ENCODE measurements around the gene AK8. TPM values are rescaled to one million over a fixed set of nuclear protein-coding genes. Genes with fewer than 3 reads are reported as not detected.

The AK8 gene
- total and polyA plus RNA-seq, 2 donors from 2014 or later, result 6.2 to 6.3 TPM

DNA sequence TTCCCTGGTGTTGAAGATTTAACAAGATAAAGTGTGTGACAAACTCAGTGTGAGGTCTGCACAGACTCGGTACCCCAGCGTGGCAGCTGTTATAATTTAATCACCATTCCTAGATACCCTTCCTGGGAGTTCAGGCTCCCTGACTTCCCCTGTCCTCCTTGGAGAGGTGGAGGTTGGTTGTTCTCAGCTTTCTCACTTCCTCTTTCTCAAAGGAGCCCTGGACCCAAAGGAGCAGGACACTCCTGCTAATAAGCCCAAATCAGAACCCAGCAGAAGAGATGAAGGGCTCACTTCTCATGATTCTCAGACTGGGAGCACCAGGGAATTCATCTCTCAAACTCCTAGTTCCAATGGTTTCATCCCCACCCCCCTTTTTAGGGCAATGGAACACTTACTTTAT is 149.6 kb downstream of the AK8 start:
- H3K4me3 ChIP-seq (ENCODE audit: low read length in 3 of 3), result no peak overlapping the region
- FAIRE-seq, result no peak
- no peaks in the 10 kb centered on the region for H3K27me3 ChIP-seq (ENCODE audit: control insufficient read depth, insufficient read depth, low read length)
- no peaks in the 10 kb centered on the region for H3K9me3 ChIP-seq (ENCODE audit: control insufficient read depth in 2 of 3, insufficient read depth in 1 of 3, low read length in 3 of 3)
- no peak overlapping the region for H3K9ac ChIP-seq (ENCODE audit: low read length in 3 of 3)
- no peak for DNase-seq
- no peaks in the 10 kb centered on the region for H3K4me1 ChIP-seq (ENCODE audit: control insufficient read depth in 2 of 3, insufficient read depth in 2 of 3, low read depth in 1 of 3, low read length in 3 of 3)
- no peaks in the 10 kb centered on the region for H3K36me3 ChIP-seq (ENCODE audit: control insufficient read depth in 2 of 3, insufficient read depth in 3 of 3, low read length in 3 of 3)
- H3K27ac ChIP-seq (ENCODE audit: low read depth in 2 of 2, low read length in 2 of 2), result no peak overlapping the region
- TF ChIP-seq, protein P1, sequence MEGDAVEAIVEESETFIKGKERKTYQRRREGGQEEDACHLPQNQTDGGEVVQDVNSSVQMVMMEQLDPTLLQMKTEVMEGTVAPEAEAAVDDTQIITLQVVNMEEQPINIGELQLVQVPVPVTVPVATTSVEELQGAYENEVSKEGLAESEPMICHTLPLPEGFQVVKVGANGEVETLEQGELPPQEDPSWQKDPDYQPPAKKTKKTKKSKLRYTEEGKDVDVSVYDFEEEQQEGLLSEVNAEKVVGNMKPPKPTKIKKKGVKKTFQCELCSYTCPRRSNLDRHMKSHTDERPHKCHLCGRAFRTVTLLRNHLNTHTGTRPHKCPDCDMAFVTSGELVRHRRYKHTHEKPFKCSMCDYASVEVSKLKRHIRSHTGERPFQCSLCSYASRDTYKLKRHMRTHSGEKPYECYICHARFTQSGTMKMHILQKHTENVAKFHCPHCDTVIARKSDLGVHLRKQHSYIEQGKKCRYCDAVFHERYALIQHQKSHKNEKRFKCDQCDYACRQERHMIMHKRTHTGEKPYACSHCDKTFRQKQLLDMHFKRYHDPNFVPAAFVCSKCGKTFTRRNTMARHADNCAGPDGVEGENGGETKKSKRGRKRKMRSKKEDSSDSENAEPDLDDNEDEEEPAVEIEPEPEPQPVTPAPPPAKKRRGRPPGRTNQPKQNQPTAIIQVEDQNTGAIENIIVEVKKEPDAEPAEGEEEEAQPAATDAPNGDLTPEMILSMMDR (IDR thresholded peaks at IDR 0.05; ENCODE audit: borderline replicate concordance, extremely low read depth, insufficient read depth), result no peak
- intact Hi-C loops (cut with DNase I), result no loop called here

DNA sequence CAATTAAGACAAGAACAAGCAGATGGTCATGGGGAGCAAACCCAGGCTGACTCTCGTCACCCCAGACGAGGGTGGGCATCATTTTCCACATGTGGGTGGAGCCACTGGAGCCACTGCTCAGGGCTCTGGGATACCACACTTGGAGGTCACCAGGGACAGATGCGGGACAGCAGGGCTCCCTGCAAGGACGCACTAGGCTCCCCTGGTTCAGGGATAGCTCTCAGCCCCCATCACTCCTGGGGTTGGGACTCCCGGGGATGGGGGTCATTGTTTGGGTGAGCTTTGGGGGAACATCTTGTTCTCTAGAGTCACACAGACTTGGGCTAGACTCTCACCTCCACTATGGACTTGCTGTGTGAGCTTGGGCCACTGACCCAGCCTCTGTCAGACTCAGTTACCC is 150.0 kb downstream of the AK8 start:
- Histone ChIP-seq H3K36me3 (ENCODE audit: control insufficient read depth in 2 of 3, insufficient read depth in 3 of 3, low read length in 3 of 3) (no peaks in the 10 kb centered on the region), H3K9me3 (ENCODE audit: control insufficient read depth in 2 of 3, insufficient read depth in 1 of 3, low read length in 3 of 3) (no peaks in the 10 kb centered on the region), H3K9ac (ENCODE audit: low read length in 3 of 3) (no peak overlapping the region), H3K4me1 (ENCODE audit: control insufficient read depth in 2 of 3, insufficient read depth in 2 of 3, low read depth in 1 of 3, low read length in 3 of 3) (no peaks in the 10 kb centered on the region), H3K27me3 (ENCODE audit: control insufficient read depth, insufficient read depth, low read length) (no peaks in the 10 kb centered on the region), H3K27ac (ENCODE audit: low read depth in 2 of 2, low read length in 2 of 2) (no peak overlapping the region), H3K4me3 (ENCODE audit: low read length in 3 of 3) (no peak overlapping the region)
- intact Hi-C loops (cut with DNase I), result no loop called here
- DNase-seq (no peak), FAIRE-seq (no peak)
- TF ChIP-seq, protein P1 (IDR thresholded peaks at IDR 0.05; ENCODE audit: borderline replicate concordance, extremely low read depth, insufficient read depth), result no peak

DNA sequence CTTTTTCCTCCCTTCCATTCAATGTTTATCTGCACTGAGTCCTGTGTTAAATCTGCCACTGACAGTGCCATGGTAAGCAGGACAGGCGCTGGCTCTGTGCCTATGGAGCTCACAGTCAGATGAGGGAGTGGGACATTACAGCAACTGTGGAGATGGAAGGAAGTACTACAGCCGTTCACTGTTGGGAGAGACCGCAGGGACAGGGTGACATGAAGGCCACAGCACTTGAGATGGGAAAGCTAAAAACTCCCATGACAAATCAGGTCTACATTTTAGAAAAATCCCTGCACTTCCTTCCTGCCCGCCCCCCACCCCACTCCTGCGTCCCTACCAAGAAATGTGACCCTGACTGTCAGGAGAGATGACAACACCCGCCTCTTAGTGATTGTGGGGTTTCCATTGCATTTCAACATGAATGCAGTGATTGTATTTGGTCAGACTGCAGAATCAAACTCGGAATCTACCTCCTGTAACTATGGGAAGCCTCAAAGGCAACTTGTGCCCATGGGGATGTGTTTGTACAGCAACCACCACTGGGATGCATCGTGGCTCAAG is 151.4 kb downstream of the AK8 start:
- Histone ChIP-seq H3K27ac (ENCODE audit: low read depth in 2 of 2, low read length in 2 of 2) (no peak overlapping the region), H3K4me1 (ENCODE audit: control insufficient read depth in 2 of 3, insufficient read depth in 2 of 3, low read depth in 1 of 3, low read length in 3 of 3) (no peaks in the 10 kb centered on the region), H3K9me3 (ENCODE audit: control insufficient read depth in 2 of 3, insufficient read depth in 1 of 3, low read length in 3 of 3) (no peaks in the 10 kb centered on the region), H3K9ac (ENCODE audit: low read length in 3 of 3) (no peak overlapping the region), H3K36me3 (ENCODE audit: control insufficient read depth in 2 of 3, insufficient read depth in 3 of 3, low read length in 3 of 3) (no peaks in the 10 kb centered on the region), H3K4me3 (ENCODE audit: low read length in 3 of 3) (no peak overlapping the region), H3K27me3 (ENCODE audit: control insufficient read depth, insufficient read depth, low read length) (no peaks in the 10 kb centered on the region)
- no peak for DNase-seq
- intact Hi-C loops (cut with DNase I), result no loop called here
- no peak for FAIRE-seq
- TF ChIP-seq, protein P1 (IDR thresholded peaks at IDR 0.05; ENCODE audit: borderline replicate concordance, extremely low read depth, insufficient read depth), result no peak

DNA sequence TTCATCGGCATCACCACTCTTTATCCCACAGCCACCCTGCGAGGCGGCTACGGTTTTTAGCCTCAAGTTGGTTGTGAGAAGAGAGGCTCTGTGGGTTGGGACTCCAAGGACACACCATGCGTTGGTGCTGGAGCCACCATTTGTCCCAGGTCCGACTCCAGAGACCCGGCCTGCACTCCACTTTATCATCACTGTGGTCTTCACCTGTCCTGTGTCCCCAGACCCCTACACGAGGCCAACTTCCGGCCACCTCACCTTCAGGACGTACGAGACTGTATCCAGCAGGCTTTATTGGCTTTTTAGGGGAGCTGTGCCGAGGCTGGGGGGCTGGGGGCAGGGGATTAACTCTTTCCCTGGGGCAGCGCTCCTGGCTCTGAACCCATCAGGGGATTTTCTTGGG is 152.8 kb downstream of the AK8 start:
- H3K27ac ChIP-seq (ENCODE audit: low read depth in 2 of 2, low read length in 2 of 2), result no peak overlapping the region
- H3K9me3 ChIP-seq (ENCODE audit: control insufficient read depth in 2 of 3, insufficient read depth in 1 of 3, low read length in 3 of 3), result no peaks in the 10 kb centered on the region
- intact Hi-C loops (cut with DNase I), result no loop called here
- TF ChIP-seq, protein P1 (IDR thresholded peaks at IDR 0.05; ENCODE audit: borderline replicate concordance, extremely low read depth, insufficient read depth), result no peak
- no peaks in the 10 kb centered on the region for H3K27me3 ChIP-seq (ENCODE audit: control insufficient read depth, insufficient read depth, low read length)
- DNase-seq (no peak), FAIRE-seq (no peak)
- H3K4me1 ChIP-seq (ENCODE audit: control insufficient read depth in 2 of 3, insufficient read depth in 2 of 3, low read depth in 1 of 3, low read length in 3 of 3), result no peaks in the 10 kb centered on the region
- no peaks in the 10 kb centered on the region for H3K36me3 ChIP-seq (ENCODE audit: control insufficient read depth in 2 of 3, insufficient read depth in 3 of 3, low read length in 3 of 3)
- no peak overlapping the region for H3K4me3 ChIP-seq (ENCODE audit: low read length in 3 of 3)
- H3K9ac ChIP-seq (ENCODE audit: low read length in 3 of 3), result no peak overlapping the region
